Muscle layer of duodenum (tissue), 2 donors: ENCODE measurements around the gene SPIRE2.
A peak's percentile ranks its signal among the peaks of the same experiment; 100 is the strongest.
"Not testable (repeated sequence)": the region's sequence is repeated elsewhere in the genome, so short reads cannot be mapped to it uniquely, and the experiment has no call there.

Experiments
- H3K27ac ChIP-seq: one replicate; pipeline ENCODE4 v1.7.0; 2013; ENCODE audit warnings: mild to moderate bottlenecking, low read length
- H3K27me3 ChIP-seq: one replicate; pipeline ENCODE4 v1.7.0; 2013; ENCODE audit warnings: low read depth, mild to moderate bottlenecking, control low read depth, low read length
- H3K36me3 ChIP-seq, 2 donors: one replicate each; pipeline ENCODE4 v1.7.0; 2013; ENCODE audit warnings: low read length in 2 of 2, control low read depth in 1 of 2, mild to moderate bottlenecking in 1 of 2; ENCODE audit not compliant: insufficient read depth in 2 of 2, control insufficient read depth in 1 of 2
- H3K4me1 ChIP-seq, 2 donors: one replicate each; pipeline ENCODE4 v1.7.0; 2013; ENCODE audit warnings: low read length in 2 of 2, mild to moderate bottlenecking in 2 of 2, control low read depth in 1 of 2, moderate library complexity in 1 of 2; ENCODE audit not compliant: insufficient read depth in 2 of 2, control insufficient read depth in 1 of 2
- H3K4me3 ChIP-seq, 2 donors: one replicate each; pipeline ENCODE4 v1.7.0; 2013; ENCODE audit warnings: low read length in 2 of 2, low read depth in 1 of 2, mild to moderate bottlenecking in 1 of 2
- H3K9me3 ChIP-seq, 2 donors: one replicate each; pipeline ENCODE4 v1.7.0; 2013; ENCODE audit warnings: low read length in 2 of 2, control low read depth in 1 of 2, mild to moderate bottlenecking in 1 of 2; ENCODE audit not compliant: control insufficient read depth in 1 of 2
- donor health status: healthy.

The SPIRE2 gene

DNA sequence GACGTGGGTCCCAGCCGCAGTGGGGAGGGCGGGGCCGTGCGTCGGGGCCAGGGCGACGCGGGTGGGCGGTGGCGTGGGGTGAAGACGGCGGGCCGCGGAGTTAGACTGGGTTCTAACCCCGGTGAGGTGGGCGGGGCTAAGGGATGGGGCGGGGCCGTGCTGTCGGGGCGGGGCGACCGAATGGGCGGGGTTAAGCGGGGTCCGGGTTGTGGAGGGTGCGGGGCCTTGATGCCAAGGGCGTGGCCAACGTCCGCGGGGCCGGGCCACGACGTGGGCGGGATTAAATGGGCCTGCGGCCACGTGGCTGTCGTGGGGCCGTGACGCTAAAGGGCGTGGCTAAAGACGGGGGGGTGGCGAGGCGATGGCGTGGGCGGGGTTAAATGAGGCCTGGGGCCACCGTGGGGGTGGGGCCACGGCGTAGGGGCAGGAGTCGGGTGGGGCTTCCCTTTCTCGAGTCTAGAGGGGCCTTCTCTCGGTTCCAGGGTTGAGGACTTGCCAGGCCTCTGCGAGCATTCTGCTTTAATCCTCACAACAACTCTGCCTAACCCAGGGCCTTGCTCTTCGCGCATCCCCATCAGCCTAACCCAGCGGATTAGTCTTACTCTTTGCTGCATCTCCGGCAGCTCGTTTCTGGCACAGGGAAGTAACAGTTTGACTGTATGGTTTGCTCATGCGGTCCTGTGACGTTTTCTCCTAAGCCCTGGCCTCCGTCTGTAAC lies 45.9 kb downstream of the SPIRE2 start:
- peak overlapping the region; percentile 54 for H3K27ac ChIP-seq

DNA sequence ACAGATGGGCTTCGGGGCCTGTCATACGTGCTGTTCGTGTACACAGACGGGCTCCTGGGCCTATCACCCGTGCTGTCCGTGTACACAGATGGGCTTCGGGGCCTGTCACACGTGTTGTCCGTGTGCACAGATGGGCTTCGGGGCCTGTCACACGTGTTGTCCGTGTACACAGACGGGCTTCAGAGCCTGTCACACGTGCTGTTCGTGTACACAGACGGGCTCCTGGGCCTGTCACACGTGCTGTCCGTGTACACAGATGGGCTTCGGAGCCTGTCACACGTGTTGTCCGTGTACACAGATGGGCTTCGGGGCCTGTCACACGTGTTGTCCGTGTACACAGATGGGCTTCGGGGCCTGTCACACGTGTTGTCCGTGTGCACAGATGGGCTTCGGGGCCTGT lies 50.8 kb downstream of the SPIRE2 start:
- peaks cover 26 to 44% of the 10 kb centered on the region in 2 donors for H3K36me3 ChIP-seq
- H3K27me3 ChIP-seq, H3K27ac ChIP-seq, H3K4me1 ChIP-seq, H3K9me3 ChIP-seq, H3K4me3 ChIP-seq: not testable (repeated sequence)

More for the DNA sequence above, 45.9 kb downstream of the SPIRE2 start:
- H3K4me3 ChIP-seq = peak overlapping the region; percentile 57 to 70
- peaks cover 0 to 18% of the 10 kb centered on the region in 2 donors for H3K4me1 ChIP-seq
- no peaks in the 10 kb centered on the region for H3K9me3 ChIP-seq
- no peaks in the 10 kb centered on the region for H3K27me3 ChIP-seq
- peaks cover 0 to 19% of the 10 kb centered on the region in 2 donors for H3K36me3 ChIP-seq

DNA sequence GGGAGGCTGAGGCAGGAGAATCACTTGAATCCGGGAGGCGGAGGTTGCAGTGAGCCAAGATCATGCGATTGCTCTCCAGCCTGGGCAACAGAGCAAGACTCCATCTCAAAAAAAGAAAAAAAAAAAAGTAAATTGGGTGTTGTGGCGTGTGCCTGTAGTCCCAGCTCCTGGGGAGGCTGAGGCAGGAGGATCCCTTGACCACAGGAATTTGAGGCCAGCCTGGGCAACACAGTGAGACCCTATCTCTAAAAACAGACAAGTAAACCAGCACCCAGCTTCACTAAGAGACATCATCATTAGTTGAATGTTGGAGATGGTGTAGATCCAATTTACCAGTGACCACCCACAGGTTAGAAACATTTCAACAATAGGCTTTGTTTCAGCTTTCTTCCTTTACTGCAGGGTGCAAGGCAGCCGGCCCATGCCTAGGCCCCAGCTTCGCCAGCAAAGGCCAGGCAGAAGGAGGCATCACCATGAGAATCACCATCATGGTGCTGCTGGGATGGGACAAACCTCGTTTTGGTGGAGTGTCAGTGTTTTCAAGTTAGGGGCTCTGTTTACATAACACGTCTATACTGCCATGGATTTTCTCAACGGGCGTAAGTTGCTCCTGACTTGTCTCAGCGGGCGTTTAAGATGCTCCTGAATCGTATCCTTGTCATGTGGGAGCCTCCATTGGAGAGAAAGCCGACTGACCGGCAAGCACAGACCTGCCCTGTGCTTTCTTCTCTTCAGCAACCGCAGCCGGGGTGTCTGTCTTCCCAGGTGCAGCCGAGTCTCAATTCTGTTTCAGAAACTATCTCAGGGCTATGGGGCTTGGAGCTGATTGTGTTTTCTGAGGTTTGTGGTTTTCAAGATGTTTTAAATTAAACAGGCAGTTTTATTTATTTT lies 52.4 kb downstream of the SPIRE2 start:
- no peaks in the 10 kb centered on the region for H3K27me3 ChIP-seq
- no peaks in the 10 kb centered on the region for H3K9me3 ChIP-seq
- H3K27ac ChIP-seq = no peak overlapping the region
- H3K4me3 ChIP-seq = no peak overlapping the region
- H3K36me3 ChIP-seq = peaks cover 38 to 48% of the 10 kb centered on the region in 2 donors
- no peaks in the 10 kb centered on the region for H3K4me1 ChIP-seq

GRCh38 chr16:89881368-89881730 lies 53.1 kb downstream of the SPIRE2 start:
- no peak overlapping the region for H3K27ac ChIP-seq
- no peaks in the 10 kb centered on the region for H3K9me3 ChIP-seq
- H3K4me3 ChIP-seq = no peak overlapping the region
- no peaks in the 10 kb centered on the region for H3K4me1 ChIP-seq
- H3K36me3 ChIP-seq = peaks cover 38 to 52% of the 10 kb centered on the region in 2 donors
- H3K27me3 ChIP-seq = no peaks in the 10 kb centered on the region

GRCh38 chr16:89883346-89884040 lies 55.2 kb downstream of the SPIRE2 start:
- Histone ChIP-seq H3K9me3 (no peaks in the 10 kb centered on the region), H3K4me3 (no peak overlapping the region), H3K4me1 (no peaks in the 10 kb centered on the region), H3K27ac (no peak overlapping the region), H3K36me3 (peaks cover 51 to 71% of the 10 kb centered on the region in 2 donors), H3K27me3 (no peaks in the 10 kb centered on the region)

DNA sequence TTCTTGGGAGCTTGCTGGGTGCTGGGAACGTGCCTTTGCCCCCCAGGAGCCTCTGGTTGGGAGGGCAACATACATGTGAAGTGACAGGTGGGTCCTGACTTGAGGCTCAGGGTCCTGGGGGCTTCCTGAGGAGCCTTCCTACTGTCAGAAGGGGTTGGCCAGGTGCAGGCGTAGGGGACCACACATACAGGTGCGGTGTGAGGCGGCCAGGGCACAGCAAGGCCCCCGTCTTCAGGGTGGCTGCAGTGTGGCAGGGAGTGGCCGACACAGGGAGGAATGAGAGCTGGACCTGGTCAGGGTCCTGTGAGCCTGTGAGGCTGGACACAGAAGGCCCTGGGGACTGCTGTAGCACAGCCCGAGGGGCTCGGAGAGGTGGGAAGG lies 55.8 kb downstream of the SPIRE2 start:
- H3K36me3 ChIP-seq = peaks cover 51 to 67% of the 10 kb centered on the region in 2 donors
- H3K27ac ChIP-seq = no peak overlapping the region
- no peaks in the 10 kb centered on the region for H3K4me1 ChIP-seq
- no peaks in the 10 kb centered on the region for H3K27me3 ChIP-seq
- H3K9me3 ChIP-seq = no peaks in the 10 kb centered on the region
- H3K4me3 ChIP-seq = no peak overlapping the region

GRCh38 chr16:89887243-89887642 lies 59.0 kb downstream of the SPIRE2 start:
- H3K27me3 ChIP-seq = no peaks in the 10 kb centered on the region
- H3K9me3 ChIP-seq = no peaks in the 10 kb centered on the region
- H3K36me3 ChIP-seq = peaks cover 47 to 70% of the 10 kb centered on the region in 2 donors
- H3K4me3 ChIP-seq = no peak overlapping the region
- peaks cover 0 to 6% of the 10 kb centered on the region in 2 donors for H3K4me1 ChIP-seq
- H3K27ac ChIP-seq = no peak overlapping the region

DNA sequence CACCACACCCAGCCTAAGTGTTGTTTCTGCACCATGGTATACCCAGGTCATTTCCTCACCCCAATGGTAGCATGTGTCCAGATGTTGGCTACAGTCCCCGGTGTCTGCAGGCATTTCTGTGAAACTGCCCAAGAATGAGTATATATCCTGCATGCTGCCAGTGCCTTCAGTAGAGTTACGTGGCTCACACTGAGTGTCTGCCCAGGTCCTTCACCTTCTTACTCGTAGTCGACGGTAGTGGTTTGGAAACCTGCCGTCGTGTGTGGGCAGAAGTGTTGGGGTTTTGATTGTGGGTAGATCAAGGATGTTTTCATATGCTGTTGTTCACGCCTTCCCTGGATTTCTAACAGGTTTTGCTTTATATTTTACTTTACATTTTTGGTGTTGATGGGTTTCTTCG lies 61.9 kb downstream of the SPIRE2 start:
- H3K4me3 ChIP-seq = no peak overlapping the region
- H3K9me3 ChIP-seq = no peaks in the 10 kb centered on the region
- H3K36me3 ChIP-seq = peaks cover 39 to 77% of the 10 kb centered on the region in 2 donors
- H3K27ac ChIP-seq = no peak overlapping the region
- H3K4me1 ChIP-seq = peaks cover 0 to 6% of the 10 kb centered on the region in 2 donors
- no peaks in the 10 kb centered on the region for H3K27me3 ChIP-seq

GRCh38 chr16:89890886-89891657 lies 62.8 kb downstream of the SPIRE2 start:
- Histone ChIP-seq H3K4me1 (peaks cover 0 to 6% of the 10 kb centered on the region in 2 donors), H3K27ac (no peak overlapping the region), H3K36me3 (peaks cover 43 to 81% of the 10 kb centered on the region in 2 donors), H3K9me3 (no peaks in the 10 kb centered on the region), H3K4me3 (no peak overlapping the region), H3K27me3 (no peaks in the 10 kb centered on the region)

- H3K4me3 ChIP-seq = no peak overlapping the region
- H3K27ac ChIP-seq = no peak overlapping the region
- peaks cover 0 to 6% of the 10 kb centered on the region in 2 donors for H3K4me1 ChIP-seq
- peaks cover 43 to 83% of the 10 kb centered on the region in 2 donors for H3K36me3 ChIP-seq
- no peaks in the 10 kb centered on the region for H3K27me3 ChIP-seq
- H3K9me3 ChIP-seq = no peaks in the 10 kb centered on the region
Measured at GRCh38 chr16:89892055-89892630, 63.9 kb downstream of the SPIRE2 start.
